Hepatocyte (in vitro differentiated cells): ENCODE results near the gene STAC3. TPM values are rescaled to one million over a fixed set of nuclear protein-coding genes. Genes with fewer than 3 reads are reported as not detected.
A peak's percentile ranks its signal among the peaks of the same experiment; 100 is the strongest.

Source experiments
- DNase-seq: peaks from one replicate; pipeline ENCODE4 v3.0.0-alpha.2; 2016; ENCODE audit warnings: low spot score
- H2AFZ ChIP-seq: fragments of 200-600 bp; sonication (generic); 2 replicates; pipeline ENCODE4 v1.6.0; 2016; ENCODE audit warnings: antibody characterized with exemption, mild to moderate bottlenecking
- H3K27ac ChIP-seq: fragments of 200-600 bp; sonication (generic); 2 replicates; pipeline ENCODE4 v1.5.1; 2016; ENCODE audit warnings: mild to moderate bottlenecking
- H3K27me3 ChIP-seq: fragments of 200-600 bp; sonication (generic); 2 replicates; pipeline ENCODE4 v1.6.1; 2016
- H3K36me3 ChIP-seq: fragments of 200-600 bp; sonication (generic); replicated peaks from 2 replicates; pipeline ENCODE4 v1.5.1; 2016; ENCODE audit warnings: low read depth; ENCODE audit not compliant: insufficient read depth
- H3K4me1 ChIP-seq: fragments of 200-600 bp; sonication (generic); 2 replicates; pipeline ENCODE4 v1.5.1; 2016; ENCODE audit warnings: mild to moderate bottlenecking, moderate library complexity; ENCODE audit not compliant: insufficient read depth
- H3K4me2 ChIP-seq: fragments of 200-600 bp; sonication (generic); 2 replicates; pipeline ENCODE4 v1.6.0; 2016
- H3K4me3 ChIP-seq: fragments of 200-600 bp; sonication (generic); 2 replicates; pipeline ENCODE4 v1.5.1; 2016; ENCODE audit warnings: mild to moderate bottlenecking
- H3K79me2 ChIP-seq: fragments of 200-600 bp; sonication (generic); 2 replicates; pipeline ENCODE4 v1.6.0; 2017; ENCODE audit warnings: mild to moderate bottlenecking
- H3K9me2 ChIP-seq: fragments of 200-600 bp; sonication (generic); replicated peaks from 2 replicates; pipeline ENCODE4 v1.6.0; 2017; ENCODE audit warnings: mild to moderate bottlenecking; ENCODE audit not compliant: insufficient read depth
- H3K9me3 ChIP-seq: fragments of 200-600 bp; sonication (generic); 2 replicates; pipeline ENCODE4 v1.5.1; 2016; ENCODE audit warnings: low read depth, mild to moderate bottlenecking
- H4K20me1 ChIP-seq: fragments of 200-600 bp; sonication (generic); 2 replicates; pipeline ENCODE4 v1.6.0; 2016; ENCODE audit warnings: mild to moderate bottlenecking; ENCODE audit not compliant: insufficient read depth, poor library complexity, severe bottlenecking
- EZH2 ChIP-seq: fragments of 200-600 bp; sonication (generic); IDR thresholded peaks from 2 replicates; pipeline ENCODE4 v1.6.1; 2016; ENCODE audit warnings: antibody characterized with exemption, mild to moderate bottlenecking, borderline replicate concordance
- EZH2phosphoT487 ChIP-seq: fragments of 200-600 bp; sonication (generic); IDR thresholded peaks from one replicate; pipeline ENCODE4 v1.6.1; 2018; ENCODE audit warnings: antibody characterized with exemption, mild to moderate bottlenecking, low read depth, moderate library complexity; ENCODE audit not compliant: unreplicated experiment, severe bottlenecking
- WGBS: methylation state at CpG from one replicate; pipeline ENCODE4 v1.1.6; 2016; ENCODE audit warnings: low lambda C conversion rate; ENCODE audit errors: missing lambda C conversion rate; 5-methylcytosine and 5-hydroxymethylcytosine counted together
- polyA plus RNA-seq: library from polyadenylated mRNA; unstranded; fragments of >200 nt; fragmentation: Nextera tagmentation; extraction: Ambion mirVana; gene quantifications from 2 replicates; pipeline ENCODE4 v1.2.1, GENCODE V29; 2016
- total RNA-seq: library from RNA; depleted of rRNA; stranded (reverse); fragments of >200 nt; gene quantifications from 2 replicates; pipeline ENCODE4 v1.2.3, GENCODE V29; 2014
- TF ChIP-seq, protein P1 (sequence below): fragments of 200-600 bp; sonication (generic); IDR thresholded peaks from 2 replicates; pipeline ENCODE4 v1.5.1; 2016; ENCODE audit warnings: antibody characterized with exemption, mild to moderate bottlenecking; ENCODE audit not compliant: poor library complexity

STAC3 gene
- total and polyA plus RNA-seq, 2 experiments from 2014 or later = 0.23 to 0.83 TPM

DNA sequence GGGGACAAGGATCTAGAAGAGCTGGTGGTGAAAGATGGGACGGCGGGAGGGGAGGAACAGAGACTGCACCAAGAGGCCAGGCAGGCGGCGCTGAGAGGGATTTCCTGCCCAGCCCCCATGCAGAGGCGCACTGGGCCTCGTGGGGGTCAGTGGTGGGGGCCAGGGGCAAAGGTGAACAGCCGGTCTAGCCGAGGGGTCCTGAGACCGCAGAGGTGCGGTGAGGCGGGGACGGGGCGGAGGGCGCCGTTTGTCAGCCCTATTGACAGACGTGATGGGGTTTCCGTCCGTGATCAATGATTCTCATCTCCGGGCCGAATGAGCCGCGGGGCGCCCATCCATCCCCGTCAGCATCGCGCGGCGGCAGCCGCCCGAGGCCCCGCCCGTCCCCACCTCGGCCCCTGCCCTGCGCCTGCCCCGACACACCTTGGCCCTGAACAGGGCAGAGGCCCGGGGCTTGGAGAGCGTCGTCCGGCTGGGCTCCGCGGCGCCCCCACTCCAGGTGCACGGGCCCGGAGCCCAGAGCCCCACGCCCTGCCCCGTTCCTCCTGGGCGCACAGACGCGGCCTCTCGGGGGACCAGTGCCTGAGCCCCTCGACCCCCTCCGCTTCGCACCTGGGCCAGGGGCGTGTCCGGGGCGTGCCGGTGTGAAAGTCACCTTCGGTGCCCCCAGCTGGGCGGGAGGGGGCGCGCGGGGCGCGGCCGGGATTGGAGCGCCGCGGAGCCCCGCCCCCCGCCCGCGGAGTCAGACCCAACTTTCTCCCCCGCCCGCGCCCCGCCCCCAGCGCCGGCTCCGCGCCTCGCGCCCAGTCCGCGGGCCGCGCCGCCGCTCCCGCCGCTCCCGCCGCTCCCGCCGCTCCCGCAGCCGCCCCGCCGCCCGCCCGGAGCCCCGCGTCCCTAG is 34.7 kb downstream of the STAC3 start, which contains the start of gene NXPH4:
Gene NXPH4 (plus strand): TSS at position 781 of the 898 bp plus-strand sequence. CDS start 176 bp downstream, outside the sequence.
- Histone ChIP-seq H3K9me2 (no peaks in the 10 kb centered on the region), H3K9me3 (no peaks in the 10 kb centered on the region), H3K27ac (no peak within 1 kb of the TSS), H3K4me2 (peak within 1 kb of the TSS; percentile 99), H3K27me3 (peaks cover 64% of the 10 kb centered on the region), H3K4me1 (peaks cover 41% of the 10 kb centered on the region), H3K36me3 (no peaks in the 10 kb centered on the region), H3K79me2 (no peaks in the 10 kb centered on the region), H4K20me1 (no peaks in the 10 kb centered on the region), H3K4me3 (peak within 1 kb of the TSS; percentile 27), H2AFZ (no peak within 1 kb of the TSS)
- 4% methylated on average over 16 of the region's 102 CpGs for WGBS
- TF ChIP-seq, protein P1, sequence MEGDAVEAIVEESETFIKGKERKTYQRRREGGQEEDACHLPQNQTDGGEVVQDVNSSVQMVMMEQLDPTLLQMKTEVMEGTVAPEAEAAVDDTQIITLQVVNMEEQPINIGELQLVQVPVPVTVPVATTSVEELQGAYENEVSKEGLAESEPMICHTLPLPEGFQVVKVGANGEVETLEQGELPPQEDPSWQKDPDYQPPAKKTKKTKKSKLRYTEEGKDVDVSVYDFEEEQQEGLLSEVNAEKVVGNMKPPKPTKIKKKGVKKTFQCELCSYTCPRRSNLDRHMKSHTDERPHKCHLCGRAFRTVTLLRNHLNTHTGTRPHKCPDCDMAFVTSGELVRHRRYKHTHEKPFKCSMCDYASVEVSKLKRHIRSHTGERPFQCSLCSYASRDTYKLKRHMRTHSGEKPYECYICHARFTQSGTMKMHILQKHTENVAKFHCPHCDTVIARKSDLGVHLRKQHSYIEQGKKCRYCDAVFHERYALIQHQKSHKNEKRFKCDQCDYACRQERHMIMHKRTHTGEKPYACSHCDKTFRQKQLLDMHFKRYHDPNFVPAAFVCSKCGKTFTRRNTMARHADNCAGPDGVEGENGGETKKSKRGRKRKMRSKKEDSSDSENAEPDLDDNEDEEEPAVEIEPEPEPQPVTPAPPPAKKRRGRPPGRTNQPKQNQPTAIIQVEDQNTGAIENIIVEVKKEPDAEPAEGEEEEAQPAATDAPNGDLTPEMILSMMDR = no peak
- TF ChIP-seq EZH2phosphoT487 = no peak
- no peak for TF ChIP-seq EZH2
- DNase-seq = peak; percentile 57

DNA sequence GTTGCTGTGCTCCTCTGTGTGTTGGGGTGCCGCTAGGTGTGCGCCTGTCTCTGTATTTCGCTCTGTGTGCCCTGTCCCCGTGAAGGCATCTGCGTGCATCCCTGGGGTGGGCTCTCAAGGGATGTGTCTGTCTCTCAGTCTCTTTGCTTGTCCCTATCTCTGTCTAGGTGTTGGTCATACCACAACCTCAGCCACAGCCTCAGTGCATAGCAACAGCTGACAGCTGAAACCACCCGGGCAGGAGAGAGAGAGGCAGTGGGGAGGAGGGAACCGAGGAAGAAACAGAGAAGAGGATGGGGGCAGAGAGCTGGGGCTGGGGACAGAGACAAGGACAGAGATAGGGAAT is 35.3 kb downstream of the STAC3 start:
- H3K4me1 ChIP-seq = peaks cover 41% of the 10 kb centered on the region
- no peaks in the 10 kb centered on the region for H3K36me3 ChIP-seq
- 45% methylated on average over 7 of the region's 7 CpGs for WGBS
- no peak overlapping the region for H3K27ac ChIP-seq
- H3K9me2 ChIP-seq = no peaks in the 10 kb centered on the region
- no peak for DNase-seq
- no peak for TF ChIP-seq EZH2
- no peak for TF ChIP-seq EZH2phosphoT487
- TF ChIP-seq, protein P1 = no peak
- H3K27me3 ChIP-seq = peaks cover 58% of the 10 kb centered on the region
- H3K4me3 ChIP-seq = no peak overlapping the region
- no peak overlapping the region for H2AFZ ChIP-seq
- no peaks in the 10 kb centered on the region for H3K79me2 ChIP-seq
- peak overlapping the region; percentile 99 for H3K4me2 ChIP-seq
- H3K9me3 ChIP-seq = no peaks in the 10 kb centered on the region
- no peaks in the 10 kb centered on the region for H4K20me1 ChIP-seq

DNA sequence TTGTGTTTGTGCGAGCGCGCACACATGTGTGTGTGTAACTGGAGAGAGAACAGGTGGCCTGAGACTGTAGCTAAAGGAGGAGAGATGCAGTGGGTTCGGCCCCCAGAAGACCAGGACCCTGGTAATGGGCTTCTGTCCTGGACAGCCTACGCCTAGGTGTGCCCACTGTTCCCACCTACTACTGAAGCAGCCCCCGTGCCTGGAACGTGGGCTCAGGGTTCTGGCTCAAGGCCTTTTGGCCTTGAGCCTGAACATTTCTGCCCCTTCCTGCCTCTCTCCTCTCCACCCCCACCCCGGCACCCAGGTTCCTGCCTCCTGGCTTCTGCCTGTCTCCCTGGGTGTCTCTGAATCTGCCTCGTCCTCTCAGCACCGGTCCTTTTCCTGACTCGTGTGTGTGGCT is 35.9 kb downstream of the STAC3 start:
- Histone ChIP-seq H3K36me3 (no peaks in the 10 kb centered on the region), H3K4me2 (no peak overlapping the region), H3K4me3 (no peak overlapping the region), H3K9me2 (no peaks in the 10 kb centered on the region), H4K20me1 (no peaks in the 10 kb centered on the region), H3K27ac (no peak overlapping the region), H3K79me2 (no peaks in the 10 kb centered on the region), H3K4me1 (peaks cover 36% of the 10 kb centered on the region), H3K27me3 (peaks cover 53% of the 10 kb centered on the region), H3K9me3 (no peaks in the 10 kb centered on the region), H2AFZ (no peak overlapping the region)
- 64% methylated on average over 11 of the region's 11 CpGs for WGBS
- TF ChIP-seq EZH2phosphoT487 (no peak), EZH2 (no peak)
- TF ChIP-seq, protein P1 = no peak
- DNase-seq = no peak
